22Rv1 (cell line): ENCODE measurements around the gene NLRC3.
"Not testable (repeated sequence)": the region's sequence is repeated elsewhere in the genome, so short reads cannot be mapped to it uniquely, and the experiment has no call there.

Experiments used
- H3K27ac ChIP-seq: fragments of 450-650 bp; 2 replicates; pipeline ENCODE4 v1.5.1; 2017
- CTCF ChIP-seq: fragments of 450-650 bp; IDR thresholded peaks from 2 replicates; pipeline ENCODE4 v1.5.1; 2017; ENCODE audit warnings: mild to moderate bottlenecking
- ZFX ChIP-seq: fragments of 450-650 bp; IDR thresholded peaks from 2 replicates; pipeline ENCODE4 v1.6.1; 2017; ENCODE audit warnings: antibody characterized with exemption, borderline replicate concordance

Gene NLRC3

GRCh38 chr16:3532741-3533140, 44.5 kb downstream of the NLRC3 start:
- H3K27ac ChIP-seq: no peak overlapping the region
- TF ChIP-seq ZFX: no peak
- no peak for TF ChIP-seq CTCF

- TF ChIP-seq CTCF (no peak), ZFX (no peak)
- H3K27ac ChIP-seq: no peak overlapping the region
Measured at GRCh38 chr16:3530371-3530914, 46.8 kb downstream of the NLRC3 start.

GRCh38 chr16:3529175-3529574, 48.0 kb downstream of the NLRC3 start:
- H3K27ac ChIP-seq: no peak overlapping the region
- TF ChIP-seq CTCF (no peak), ZFX (no peak)

GRCh38 chr16:3528406-3528805, 48.8 kb downstream of the NLRC3 start:
- TF ChIP-seq ZFX (no peak), CTCF (no peak)

GRCh38 chr16:3527216-3527829, 49.9 kb downstream of the NLRC3 start:
- TF ChIP-seq CTCF: peak; percentile 80
- H3K27ac ChIP-seq: not testable (repeated sequence)

More at GRCh38 chr16:3528406-3528805, 48.8 kb downstream of the NLRC3 start:
- no peak overlapping the region for H3K27ac ChIP-seq

GRCh38 chr16:3525951-3526350, 51.3 kb downstream of the NLRC3 start:
- no peak for TF ChIP-seq ZFX
- no peak for TF ChIP-seq CTCF
- H3K27ac ChIP-seq: no peak overlapping the region

GRCh38 chr16:3523281-3523680, 53.9 kb downstream of the NLRC3 start:
- H3K27ac ChIP-seq: no peak overlapping the region
- TF ChIP-seq ZFX: no peak
- no peak for TF ChIP-seq CTCF
